DOHH2 (cell line): Measurements from ENCODE around the gene LAP3.

Experiments
- CTCF ChIP-seq: fragments of 200-600 bp; sonication (generic); IDR thresholded peaks from one replicate; pipeline ENCODE4 v1.5.1; 2014; ENCODE audit warnings: antibody characterized with exemption, mild to moderate bottlenecking, low read depth, low read length; ENCODE audit not compliant: poor library complexity, severe bottlenecking
- EZH2phosphoT487 ChIP-seq: fragments of 200-600 bp; sonication (generic); IDR thresholded peaks from 2 replicates; pipeline ENCODE4 v1.6.1; 2017; ENCODE audit warnings: borderline replicate concordance, mild to moderate bottlenecking, antibody characterized with exemption, low read length, moderate library complexity, mixed read lengths

- TF ChIP-seq CTCF (no peak), EZH2phosphoT487 (no peak)
Observed at GRCh38 chr4:17583276-17583675, 6.3 kb downstream of the LAP3 start.
